GM18867 (cell line): ENCODE data around the gene SNX6.
"Not testable (repeated sequence)": the region's sequence is repeated elsewhere in the genome, so short reads cannot be mapped to it uniquely, and the experiment has no call there.

ENCODE experiments used
- ATAC-seq: cut with Tn5 transposase; IDR thresholded peaks from one replicate; pipeline ENCODE4 v1.9.1; 2021; ENCODE audit warnings: mild to moderate bottlenecking, moderate library complexity; ENCODE audit not compliant: unreplicated experiment

The SNX6 gene

GRCh38 chr14:34527591-34527990 is 102.4 kb downstream of the SNX6 start:
- no peak for ATAC-seq

- not testable (repeated sequence) for ATAC-seq
Measured at GRCh38 chr14:34524216-34524615, 105.7 kb downstream of the SNX6 start.

- no peak for ATAC-seq
Measured at GRCh38 chr14:34522496-34522895, 107.5 kb downstream of the SNX6 start.

GRCh38 chr14:34521071-34521470 is 108.9 kb downstream of the SNX6 start:
- not testable (repeated sequence) for ATAC-seq

GRCh38 chr14:34520304-34520970 is 109.5 kb downstream of the SNX6 start:
- ATAC-seq: not testable (repeated sequence)
